GM19397 (cell line): ENCODE results near the gene VAT1L.
"Not testable (repeated sequence)": the region's sequence is repeated elsewhere in the genome, so short reads cannot be mapped to it uniquely, and the experiment has no call there.

Experiments used
- ATAC-seq: cut with Tn5 transposase; IDR thresholded peaks from one replicate; pipeline ENCODE4 v1.9.1; 2021; ENCODE audit warnings: mild to moderate bottlenecking, moderate library complexity; ENCODE audit not compliant: unreplicated experiment

Gene VAT1L

DNA sequence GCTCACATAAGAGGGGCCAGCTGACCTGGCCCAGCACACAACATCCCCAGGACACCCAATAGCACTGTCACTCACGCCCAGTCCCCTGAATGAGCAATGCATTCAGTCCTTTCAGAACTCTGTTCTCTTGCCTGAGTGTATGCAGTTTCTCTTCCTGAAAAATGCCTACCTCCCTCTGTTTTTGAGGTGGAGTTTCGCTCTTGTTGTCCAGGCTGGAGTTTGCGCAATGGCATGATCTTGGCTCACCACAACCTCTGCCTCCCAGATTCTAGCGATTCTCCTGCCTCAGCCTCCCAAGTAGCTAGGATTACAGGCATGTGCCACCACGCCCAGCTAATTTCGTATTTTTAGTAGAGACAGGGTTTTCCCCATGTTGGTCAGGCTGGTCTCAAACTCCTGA, 159.2 kb downstream of the VAT1L start:
- ATAC-seq = not testable (repeated sequence)

DNA sequence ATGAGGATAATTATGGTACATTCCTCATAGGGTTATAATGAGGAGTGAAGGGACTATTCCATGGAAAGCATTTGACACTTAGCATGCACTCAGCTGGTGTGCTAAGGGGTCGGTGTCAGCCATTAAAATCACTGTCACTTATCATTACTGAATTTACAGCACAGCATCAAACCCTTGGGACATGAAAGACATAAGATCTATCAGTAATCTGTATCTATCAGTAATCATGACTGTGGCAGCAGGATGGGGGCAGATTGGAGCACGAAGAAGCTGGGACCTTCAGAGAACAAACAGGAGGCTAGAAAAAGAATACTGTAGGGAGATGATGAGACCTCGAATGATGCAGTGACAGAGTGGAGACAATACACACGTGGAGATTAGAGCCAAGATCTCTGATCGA, 160.5 kb downstream of the VAT1L start:
- ATAC-seq = no peak

DNA sequence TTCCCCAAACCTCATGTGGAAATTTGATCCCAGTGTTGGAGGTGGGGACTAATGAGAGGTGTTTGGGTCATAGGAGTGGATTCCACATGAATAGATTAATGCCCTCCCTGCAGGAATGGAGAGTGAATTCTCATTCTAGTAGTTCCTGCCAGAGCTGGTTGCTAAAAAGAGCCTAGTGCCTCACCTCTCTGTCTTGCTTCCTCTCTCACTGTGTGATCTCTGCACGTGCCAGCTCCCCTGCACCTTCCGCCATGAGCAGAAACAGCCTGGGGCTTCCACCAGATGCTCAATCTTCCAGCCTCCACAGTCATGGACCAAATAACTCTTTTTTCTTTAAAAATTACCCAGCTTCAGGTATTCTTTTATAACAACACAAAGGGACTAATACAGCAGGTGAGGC, 161.1 kb downstream of the VAT1L start:
- ATAC-seq = no peak

DNA sequence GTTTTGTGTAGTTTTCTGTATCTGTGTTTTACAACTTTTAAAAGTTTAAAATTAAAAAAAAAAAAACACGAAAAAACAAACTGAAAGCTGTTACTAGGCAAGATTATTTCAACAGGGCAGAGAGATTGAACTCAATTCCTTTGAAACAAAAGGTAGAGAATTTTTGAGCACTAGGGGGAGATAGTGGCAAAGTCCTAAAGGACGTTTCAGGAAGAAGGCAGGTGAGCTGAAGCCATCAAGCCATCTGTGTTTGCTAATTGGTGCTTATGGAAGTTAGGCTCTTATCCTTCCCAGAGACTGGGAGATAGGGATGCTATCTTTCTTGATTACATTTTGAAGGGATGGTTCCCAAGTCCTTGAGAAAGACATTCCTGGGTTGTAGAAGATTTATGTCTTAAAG, 163.4 kb downstream of the VAT1L start:
- ATAC-seq = no peak

DNA sequence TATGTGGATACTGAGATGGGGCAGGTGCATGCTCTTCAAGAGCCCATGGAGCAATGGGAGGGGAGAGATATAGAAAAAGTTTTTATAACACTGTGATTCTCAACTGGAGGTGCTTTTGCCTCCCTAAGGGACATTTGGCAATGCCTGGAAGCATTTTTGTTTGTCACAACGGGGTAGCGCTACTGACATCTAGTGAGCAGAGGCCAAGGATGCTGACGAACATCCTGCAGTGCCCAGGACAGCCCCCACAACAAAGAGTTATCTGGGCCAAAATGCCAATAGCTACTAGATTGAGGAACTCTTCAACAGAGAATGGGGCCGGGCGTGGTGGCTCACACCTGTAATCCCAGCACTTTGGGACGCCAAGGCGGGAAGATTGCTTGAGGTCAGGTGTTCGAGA, 166.8 kb downstream of the VAT1L start:
- ATAC-seq = no peak

DNA sequence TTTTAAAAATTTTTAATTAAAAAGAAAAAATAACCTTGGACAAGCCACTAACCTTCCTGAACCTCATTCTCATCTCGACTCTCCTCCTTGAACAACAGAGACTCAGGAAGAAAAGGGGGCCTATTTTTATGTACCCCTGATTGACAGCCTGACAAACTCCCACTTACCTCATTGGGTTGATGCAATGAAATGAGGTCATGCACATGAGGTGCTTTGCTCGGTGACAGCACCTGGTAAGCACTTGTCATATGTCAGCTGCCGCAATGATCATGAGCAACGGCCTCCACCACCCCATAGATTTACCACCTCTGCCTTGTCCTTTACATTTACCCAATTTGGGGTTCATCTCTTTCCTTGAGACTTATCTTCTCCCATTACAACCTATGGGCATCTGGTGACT, 167.9 kb downstream of the VAT1L start:
- no peak for ATAC-seq

DNA sequence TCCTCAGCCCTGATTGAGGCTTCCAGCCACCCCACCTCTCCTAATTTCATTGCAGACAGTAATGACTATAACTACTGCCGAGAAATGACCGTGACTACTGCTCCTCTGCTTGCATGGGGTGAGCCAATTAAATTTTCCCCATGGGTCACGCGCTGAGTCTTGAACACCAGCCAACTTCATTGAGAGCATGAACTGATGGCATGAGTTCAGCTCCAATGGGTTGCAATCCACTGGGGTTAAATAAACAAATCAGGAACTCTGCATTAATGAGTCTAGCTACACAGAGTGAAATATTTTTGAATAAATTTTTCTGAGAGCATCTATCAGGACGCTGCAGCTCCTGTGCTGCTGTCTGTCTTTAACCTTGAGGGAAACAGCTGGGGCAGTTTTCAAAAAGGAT, 172.4 kb downstream of the VAT1L start:
- ATAC-seq = no peak

DNA sequence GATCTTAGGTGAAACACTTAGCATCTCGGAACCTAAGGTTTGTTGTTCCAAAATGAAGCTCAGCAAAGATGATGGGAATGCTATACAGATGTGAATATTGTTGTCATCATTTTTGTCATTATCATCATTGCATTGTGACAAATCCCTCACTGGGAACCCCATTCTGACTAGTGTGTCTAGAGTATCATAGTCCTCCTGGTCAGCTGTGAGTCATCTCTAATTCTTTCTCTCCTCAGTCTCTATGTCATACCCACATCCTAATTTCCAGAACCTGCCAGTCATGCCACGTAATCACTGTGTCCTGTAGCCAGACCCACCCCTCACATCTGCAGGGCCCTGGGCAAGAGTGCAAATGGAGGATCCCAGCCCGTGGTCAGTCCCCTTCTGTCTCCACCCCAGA, 173.4 kb downstream of the VAT1L start:
- no peak for ATAC-seq

DNA sequence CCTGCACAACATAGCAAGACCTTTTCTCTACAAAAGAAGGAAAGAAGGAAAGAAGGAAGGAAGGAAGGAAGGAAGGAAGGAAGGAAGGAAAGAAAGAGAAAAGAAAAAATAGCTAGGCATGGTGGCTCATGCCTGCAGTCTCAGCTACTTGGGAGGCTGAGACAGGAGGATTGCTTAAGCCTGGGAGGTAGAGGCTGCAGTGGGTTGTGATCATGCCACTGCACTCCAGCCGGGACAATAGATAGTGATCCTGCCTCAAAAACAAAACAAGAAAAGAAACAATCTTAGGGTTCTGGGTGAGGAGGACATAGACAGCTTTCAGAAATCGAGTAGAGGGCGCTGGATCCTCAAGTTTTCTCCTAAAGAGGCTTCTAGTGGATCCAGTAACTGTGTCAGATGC, 174.3 kb downstream of the VAT1L start:
- ATAC-seq = no peak

DNA sequence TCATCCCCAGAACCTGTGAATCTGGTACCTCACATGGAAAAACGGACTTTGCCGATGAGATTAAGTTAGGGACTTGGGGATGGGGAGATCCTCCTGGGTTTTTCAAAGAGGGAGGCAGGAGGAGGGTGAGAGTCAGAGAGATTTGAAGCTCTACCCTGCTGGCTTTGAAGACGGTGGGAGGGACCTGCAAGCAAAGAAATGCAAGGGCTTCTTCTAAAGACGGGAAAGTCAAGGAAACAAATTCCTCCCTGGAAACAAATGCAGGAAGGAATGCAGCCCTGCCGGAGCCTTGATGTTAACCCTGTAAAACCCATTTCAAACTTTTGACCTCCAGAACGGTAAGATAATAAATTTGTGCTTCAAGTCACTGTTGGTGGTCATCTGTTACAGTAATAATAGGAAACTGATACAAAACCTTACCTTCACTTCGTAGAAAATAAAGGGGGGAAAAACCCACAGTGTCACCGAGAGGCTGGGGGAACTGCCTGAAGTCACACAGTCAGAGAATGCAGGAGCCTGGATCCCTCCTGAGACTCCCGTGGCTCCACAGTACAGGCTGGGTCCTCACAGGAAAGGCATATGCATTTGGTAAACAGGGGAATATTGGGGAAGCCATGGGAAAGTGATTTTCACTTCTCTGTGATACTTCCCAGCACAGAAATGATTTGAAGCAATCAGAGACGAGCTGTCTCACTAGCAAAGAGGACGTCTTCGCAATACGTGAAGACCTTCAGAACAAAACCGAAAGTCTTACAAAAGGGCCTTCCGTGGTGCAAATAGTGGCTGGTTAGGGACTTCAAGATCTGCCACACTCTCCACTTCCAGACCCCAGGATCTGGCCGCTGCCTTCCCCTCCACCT, 175.1 kb downstream of the VAT1L start:
- no peak for ATAC-seq

DNA sequence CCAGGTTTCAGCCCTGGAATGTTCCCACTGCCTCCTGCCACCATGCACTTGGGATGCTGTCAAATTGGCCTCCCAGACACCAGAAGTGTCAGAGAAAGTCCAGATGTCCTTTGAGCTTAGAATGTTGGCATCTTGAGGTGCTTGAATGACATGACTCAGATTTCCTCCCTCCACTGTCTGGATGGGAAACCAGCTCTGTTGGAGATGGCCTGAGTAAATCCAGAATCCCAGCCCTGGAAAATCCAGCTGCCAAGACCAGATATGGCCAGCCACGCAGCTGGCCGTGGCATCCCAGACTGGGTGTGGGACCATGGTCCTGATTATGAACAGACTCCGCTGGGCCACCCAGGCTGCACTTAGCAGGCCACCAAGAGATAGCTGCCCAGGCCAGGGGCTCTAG, 177.0 kb downstream of the VAT1L start:
- ATAC-seq = no peak

DNA sequence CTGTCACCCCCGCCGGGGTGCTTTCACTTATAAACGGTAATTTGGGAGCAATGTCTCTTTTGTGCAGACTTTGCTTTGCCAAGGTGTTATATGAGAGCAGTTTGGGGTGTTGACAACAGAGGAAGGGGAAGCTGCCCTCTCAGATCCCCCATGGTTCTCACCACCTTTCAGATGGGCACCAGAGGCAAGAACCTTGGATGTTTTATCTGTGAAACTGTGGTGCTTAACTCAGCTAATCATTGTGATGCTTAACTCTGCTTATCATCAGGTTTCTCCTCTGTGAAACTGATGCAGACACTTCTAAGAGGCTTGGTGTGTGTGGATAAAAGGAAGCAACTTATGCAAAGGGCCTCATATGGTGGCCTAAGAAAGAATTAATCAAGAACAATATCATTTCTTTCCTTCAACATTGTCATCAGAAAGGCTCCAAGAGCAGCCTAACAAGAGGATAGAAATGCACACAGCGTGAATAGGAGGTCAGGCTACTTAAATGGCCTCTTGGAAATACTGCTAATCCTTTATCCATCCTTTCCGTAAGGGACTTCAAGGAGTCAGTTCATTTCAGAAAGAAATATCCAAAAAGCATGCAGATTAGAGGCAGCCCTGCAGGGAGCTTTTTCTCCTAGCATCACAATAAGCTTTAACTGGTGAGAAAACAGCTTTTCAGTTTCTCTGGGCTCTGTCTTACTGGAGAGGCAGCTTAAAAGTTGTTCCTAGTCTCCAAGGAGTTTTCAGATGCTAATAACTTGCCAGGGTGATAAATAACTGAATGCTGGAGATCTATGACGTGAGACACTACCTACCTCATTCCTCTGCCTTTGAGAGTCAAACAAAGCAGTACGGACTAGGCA, 178.9 kb downstream of the VAT1L start:
- no peak for ATAC-seq

DNA sequence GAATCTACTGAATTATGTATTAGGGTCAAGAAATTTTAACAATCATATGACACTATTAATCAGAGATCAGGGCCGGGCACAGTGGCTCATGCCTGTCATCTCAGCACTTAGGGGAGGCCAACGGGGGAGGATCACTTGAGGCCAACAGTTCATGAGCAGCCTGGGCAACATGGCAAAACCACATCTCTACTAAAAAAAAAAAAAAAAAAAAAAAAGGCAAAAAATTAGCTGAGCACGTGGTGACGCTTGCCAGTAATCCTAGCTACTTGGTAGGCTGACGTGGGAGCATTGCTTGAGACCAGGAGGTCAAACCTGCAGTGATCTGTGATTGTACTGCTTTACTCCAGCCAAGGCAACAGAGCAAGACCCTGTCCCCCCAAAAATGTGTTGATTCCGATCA, 181.5 kb downstream of the VAT1L start:
- ATAC-seq = no peak

DNA sequence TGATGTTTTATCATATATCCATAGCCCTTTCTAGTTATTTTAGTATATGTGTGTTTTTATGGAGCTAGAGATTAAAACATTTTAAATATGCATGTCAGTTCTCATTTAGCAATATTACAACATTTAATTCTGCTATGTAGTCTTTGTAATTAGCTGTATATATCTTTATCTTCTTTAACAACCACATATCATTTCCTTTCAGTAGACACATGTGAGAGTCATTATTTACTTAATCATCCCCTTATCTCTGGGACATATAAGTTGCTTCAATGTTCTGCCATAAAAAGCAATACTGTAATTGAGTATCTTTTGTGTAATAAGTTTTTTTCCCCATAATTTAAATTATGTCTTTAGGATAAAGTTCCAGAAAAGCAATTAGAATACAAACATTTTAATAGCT, 182.0 kb downstream of the VAT1L start:
- no peak for ATAC-seq

DNA sequence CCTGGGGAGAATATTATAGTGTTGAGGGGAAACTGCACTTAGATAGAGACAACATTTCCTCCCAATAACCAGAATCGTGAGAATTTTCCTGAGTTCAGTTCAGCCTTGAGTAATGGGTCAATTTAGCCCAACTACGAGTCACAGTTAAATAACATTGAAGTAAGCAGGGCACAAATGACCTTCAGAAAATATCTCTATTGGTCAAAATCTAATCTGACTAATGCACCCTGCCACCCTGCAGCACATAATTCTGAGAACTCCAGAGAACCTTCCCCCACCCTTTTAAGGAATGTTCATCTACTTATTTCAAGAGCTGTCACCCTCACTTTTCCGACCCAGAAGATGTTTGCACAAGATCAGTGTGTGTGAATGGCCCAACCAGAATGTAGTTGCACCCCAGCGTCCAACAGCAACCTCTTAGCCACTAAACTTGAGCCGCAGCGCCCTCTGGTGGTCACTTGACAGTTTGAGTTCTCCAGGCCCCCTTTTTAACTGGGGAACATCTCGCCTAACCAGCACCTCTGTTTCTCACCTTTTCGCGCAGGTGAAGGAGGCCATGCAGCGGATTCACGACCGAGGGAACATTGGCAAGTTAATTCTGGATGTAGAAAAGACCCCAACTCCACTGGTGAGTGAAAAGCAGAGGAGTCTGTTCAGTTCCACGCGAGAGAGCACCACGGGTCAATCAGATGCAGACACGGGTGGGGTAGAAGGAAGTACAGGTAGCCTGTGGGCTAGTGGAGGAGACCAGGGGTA, 183.1 kb downstream of the VAT1L start:
- ATAC-seq = peak; percentile 83

DNA sequence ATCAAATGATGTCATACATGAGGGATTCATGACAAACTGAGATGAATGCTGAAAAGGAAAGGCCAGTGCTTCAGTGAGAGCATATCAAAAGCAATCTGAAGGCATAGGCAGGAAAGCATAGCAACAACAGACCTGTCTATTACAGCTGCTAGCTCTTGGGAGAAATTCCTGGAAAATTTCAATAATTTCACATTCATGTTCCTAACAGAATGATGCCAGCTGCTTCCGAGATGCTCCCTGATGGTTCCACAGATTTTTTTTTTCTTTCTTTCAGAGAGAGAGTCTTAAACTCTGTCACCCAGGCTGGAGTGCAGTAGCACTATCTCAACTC, 183.7 kb downstream of the VAT1L start:
- ATAC-seq = no peak

DNA sequence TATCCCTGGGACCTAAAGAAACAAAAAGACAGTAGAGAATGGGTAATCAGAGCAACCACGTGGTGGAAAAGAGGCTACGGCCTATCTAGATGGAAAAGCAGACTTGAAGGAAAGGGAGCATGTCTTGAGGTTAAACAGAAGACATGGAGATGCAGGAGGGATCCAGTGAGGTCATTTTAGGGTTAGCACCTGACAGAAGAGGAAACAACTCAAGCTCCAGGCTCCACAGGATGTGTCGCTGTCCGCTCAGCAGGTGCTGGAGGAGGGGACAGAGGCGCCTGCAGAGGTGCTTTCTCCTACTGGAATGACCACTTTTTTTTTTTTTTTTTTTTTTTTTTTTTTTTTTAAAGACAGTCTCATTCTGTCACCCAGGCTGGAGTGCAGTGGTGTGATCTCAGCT, 186.5 kb downstream of the VAT1L start:
- ATAC-seq = no peak

DNA sequence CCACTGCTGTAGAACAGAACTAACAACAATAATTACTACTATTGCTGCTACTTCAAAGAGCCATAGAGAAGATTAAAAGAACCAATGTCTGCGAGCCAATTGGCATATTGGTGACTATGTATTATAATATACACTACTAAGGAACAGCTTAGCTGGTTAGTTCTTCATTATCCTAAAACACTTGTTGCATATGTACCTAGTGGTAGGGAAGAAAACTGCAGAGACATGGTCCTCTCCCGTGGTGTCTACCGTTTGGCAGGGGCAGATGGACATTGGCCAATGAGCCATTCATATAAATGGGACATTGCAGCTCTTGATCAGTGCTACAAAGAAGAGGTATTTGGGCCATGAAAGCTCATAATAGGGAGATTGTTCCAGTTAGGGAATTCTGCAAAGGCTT, 187.6 kb downstream of the VAT1L start:
- no peak for ATAC-seq

DNA sequence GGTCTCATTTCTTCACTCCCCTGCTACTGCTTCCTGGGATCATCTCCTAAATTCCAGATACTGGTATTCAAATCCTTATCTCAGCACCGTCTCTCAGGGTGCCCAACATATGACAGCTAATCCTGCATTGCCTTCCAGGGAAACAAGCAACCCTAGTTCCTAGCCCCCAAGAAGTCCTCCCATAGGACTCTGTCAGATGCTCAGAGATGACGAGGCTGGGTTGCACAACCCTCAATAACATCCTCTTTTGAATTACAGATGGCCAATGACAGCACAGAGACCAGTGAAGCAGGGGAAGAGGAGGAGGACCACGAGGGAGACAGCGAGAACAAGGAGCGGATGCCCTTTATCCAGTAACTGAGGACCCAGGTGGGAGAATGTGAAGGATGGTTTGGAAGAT, 189.0 kb downstream of the VAT1L start:
- no peak for ATAC-seq

DNA sequence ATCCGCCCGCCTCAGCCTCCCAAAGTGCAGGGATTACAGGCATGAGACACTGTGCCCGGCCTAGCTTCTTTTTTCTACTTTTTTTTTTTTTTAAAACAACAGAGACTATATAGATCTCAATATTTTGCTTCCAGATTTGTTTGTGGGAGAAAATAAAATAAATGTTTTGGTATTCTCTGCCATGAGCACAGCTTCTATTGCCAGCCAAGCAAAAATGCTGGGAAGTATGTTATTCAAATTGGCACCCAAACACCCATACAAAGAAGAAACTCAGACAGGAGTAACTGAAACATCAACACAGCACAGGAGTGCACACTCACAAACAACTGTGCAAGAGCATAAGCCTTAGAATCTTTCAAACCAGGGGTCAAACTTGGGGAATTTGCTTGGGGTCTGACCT, 196.7 kb downstream of the VAT1L start:
- no peak for ATAC-seq

DNA sequence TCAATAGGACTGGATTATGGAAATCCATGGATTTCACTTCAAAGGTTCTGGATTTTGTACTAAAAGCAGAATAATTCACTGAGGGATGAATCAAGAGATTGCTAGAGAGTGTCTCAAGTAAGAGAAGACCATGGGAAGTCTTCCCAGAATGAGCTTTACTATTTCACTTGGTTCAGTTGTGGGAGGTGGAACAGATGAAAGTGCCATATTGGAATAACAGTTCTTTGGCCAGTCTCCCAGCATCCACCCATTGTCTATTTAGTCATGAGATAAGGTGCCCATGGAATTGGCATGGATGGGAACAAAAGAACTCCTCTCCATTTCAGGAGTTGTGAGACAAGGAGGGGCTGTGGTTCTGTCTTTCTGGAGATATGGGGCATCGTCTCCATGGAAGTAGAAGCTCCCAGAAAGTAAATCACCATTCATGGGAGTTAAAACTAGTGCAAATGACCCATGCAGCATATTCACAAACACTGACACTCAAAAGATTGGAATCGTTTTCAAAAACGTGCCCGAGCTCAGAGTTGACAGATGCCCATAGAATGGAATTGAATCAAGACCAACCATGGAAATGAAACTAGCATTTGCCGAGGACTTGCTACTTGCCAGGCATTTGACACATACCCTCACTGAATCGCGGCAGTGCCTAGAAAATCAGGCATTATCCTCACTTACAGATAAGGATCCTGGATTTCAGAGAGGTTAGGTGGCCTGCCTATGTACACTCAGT, 197.8 kb downstream of the VAT1L start:
- ATAC-seq = no peak
